ENCODE results near the gene DLGAP1.
A peak's percentile ranks its signal among the peaks of the same experiment; 100 is the strongest.

DLGAP1 gene

DNA sequence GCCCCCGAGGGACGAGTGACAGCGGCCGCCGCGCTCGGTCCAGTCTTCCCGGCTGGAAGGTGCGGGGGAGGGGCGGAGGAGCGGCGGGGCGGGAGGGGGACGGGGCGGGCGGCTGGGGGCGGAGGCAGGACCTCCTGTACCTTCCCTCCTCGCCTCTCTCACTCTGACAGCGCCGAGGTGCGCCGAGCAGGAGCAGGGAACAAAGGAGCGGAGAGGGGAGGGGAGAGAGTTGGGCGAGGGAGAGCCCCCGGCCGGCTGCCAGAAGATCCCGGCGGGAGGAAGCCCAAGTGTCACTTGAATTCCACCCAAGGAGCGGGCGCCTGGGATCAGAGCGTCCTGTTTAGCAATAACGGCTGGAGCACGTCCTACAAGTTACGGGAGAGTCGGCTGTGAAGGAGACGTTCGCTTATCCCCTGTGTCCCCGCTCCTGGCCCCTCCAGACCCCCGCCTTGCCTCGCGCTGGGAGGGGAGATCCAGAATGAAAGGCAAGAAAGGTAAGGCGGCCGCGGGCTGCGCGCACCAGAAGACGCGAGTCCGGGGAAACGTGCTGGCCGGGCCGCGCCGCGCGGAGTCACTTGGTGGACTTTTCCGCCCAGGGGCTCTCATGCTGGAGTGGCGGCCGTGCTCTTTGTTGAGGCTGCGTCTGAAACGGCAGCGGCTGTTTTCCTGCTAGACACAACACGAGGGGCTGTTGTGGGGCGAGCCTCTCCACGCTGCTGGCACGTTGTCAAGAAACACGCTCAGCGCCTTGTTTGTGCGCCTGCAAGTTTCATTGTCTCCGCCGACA, 1004.9 kb downstream of the DLGAP1 start, which contains the start of gene TGIF1:
TSS of gene TGIF1 (plus strand) at position 161 of the 787 bp plus-strand sequence. CDS start at position 479, 318 bp downstream.
- DNase-seq (ENCODE audit: low spot score) = peak; percentile 75

DNA sequence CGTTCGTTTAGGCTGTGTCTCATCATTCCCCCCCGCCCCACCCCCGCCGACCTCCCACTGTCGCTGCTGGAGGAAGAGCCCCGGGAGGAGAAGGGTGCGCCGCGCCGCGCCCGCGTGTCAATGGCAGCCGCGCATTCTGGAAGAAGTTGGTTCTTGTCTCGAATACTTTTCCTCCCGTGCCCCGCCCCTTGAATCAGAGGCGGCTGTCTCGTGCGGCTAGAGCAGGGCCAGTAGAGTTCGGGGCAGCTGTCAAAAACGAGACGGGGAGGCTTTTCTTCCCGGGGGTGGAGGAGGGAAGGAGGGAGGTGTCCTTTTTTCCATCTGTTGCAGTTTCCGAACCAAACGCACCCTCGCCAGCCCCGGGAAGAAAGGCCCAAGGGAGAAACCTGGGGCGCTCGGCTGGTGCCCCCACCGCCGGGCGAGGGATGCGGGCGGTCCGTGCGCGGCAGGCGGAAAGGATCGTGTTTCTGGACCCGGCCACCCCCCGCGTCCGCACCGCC, 1005.5 kb downstream of the DLGAP1 start:
- peak; percentile 66 for DNase-seq (ENCODE audit: low spot score)

DNA sequence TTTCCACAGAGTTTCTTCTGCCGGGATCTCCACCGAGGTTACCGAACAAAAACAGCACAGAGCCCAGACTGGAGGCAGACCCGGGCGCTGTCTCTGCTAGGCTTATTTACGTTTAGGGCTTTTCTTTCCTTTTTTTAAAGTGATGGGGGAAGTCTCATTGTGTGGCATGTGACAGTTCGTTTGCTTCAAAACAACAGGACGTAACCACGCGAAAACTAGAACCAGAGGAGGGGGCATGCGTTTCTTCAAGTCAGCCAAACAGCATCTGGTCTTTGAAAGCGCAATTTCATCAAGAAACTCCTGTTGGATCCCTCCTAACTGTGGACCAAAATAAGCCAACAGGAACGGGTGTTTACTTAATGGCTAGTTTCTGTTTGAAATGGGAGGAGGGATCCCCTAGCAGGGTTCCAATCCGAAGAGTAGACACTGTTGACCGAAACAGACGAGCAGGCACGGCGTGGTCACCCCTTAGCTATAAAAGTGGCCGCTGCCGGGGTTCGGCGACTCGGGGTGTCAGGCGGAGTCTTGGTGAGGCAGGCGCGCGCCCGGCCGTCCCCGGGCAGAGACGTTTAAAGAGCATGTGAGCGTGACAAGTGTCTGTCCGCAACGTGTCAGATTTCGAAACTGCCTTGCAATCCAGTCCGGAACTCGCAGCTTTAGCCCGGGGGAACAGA, 1006.1 kb downstream of the DLGAP1 start:
- DNase-seq (ENCODE audit: low spot score) = peak; percentile 50

DNA sequence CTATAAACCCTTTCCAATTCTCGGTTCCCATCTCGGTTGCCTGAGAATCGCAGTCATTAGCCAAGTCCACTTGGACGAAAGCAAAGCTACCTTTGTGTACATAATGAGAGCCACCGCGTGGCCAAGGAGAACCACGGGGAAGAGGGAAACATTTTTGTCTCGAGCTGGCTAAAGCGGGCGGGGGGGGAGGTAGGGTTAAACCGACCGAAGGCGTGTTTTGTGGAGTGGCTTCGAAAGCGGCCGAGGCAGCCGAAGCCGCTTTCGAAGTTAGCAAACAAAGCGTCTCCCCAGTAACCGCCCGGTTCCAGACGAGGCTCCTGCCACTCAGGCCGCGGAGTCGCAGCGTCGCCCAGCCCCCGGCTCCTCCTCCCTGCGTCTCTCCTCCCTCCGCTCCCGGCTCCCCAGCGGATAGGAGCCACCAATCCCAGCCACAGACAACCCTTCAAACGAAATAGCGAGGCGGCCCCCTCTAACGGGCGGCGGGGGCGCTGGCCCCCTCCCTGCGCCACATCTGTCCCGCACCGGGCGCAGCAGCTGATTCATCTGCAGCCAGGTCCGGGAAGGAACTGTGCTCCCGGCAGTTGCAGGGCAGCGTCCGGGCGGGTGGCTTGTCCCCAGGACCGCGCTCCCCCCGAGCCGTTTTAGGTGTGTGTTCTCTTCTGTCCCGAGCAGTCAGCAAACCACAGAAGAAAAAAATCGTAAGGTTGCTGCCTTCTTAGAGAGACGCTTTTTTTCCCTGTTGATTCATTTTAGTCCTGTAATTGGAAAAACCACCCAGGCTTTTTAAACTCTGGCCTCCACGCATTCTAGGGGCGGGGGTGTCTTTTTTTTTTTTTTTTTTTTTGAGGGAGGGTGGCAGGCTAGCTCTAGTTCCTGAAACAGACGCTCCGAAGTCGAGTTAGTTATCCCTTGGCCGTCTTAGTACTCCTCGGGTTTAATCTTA, 1006.9 kb downstream of the DLGAP1 start:
- peak; percentile 93 for DNase-seq (ENCODE audit: low spot score)

DNA sequence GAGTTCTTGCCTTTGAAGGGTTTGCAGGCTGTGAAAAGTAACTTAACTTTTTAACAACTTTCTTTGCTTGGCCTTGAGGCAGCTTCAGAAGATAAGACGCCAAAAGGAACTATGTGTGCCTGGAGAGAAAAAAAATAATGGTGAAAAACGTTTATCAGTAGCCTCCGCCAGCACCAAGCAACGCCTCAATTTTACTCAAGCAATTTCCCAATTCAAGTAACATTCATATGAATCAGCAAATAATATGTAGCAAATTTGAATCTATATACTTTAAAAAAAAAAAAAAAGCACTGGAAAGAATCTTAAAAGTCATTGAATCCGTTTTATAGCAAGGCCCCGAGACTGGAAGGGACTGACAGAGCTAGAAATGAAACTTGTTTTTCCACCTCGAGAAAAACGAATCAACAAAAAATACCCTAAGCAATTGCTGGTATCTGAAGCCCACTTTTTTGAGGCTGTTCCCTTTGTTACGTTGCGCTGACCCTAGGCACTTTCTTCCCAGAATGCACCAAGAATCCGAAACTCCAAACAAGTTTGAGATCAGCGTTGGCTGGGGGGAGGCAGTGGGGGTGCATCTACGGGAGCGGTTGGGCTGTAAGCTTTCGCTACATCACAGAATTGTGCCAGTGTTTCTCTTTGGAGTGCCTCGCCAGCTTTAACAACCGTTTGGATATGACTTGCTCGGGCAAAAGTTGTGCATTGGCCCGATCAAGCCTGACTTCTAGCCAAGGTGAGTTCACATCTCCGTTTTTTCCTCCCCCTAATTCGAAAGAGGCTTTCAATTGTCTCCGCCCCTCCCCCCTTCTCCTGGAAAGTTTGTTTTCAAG, 1007.8 kb downstream of the DLGAP1 start:
- DNase-seq (ENCODE audit: low spot score) = no peak

Measured in HuH-7 (cell line).